Measurements from ENCODE around the gene SRSF8.
"Not testable (repeated sequence)": the region's sequence is repeated elsewhere in the genome, so short reads cannot be mapped to it uniquely, and the experiment has no call there.

The SRSF8 gene

GRCh38 chr11:95042906-95043305, 23.8 kb upstream of the SRSF8 start:
- no peak for DNase-seq (ENCODE audit: low spot score)
- no peak overlapping the region for H3K4me3 ChIP-seq
- TF ChIP-seq CTCF (IDR thresholded peaks at IDR 0.05) = no peak
- no peak overlapping the region for H3K27ac ChIP-seq

- TF ChIP-seq CTCF (IDR thresholded peaks at IDR 0.05) = no peak
- Histone ChIP-seq H3K27ac (no peak overlapping the region), H3K4me3 (no peak overlapping the region)
- DNase-seq (ENCODE audit: low spot score) = no peak
Measured at GRCh38 chr11:95044010-95044409, 22.7 kb upstream of the SRSF8 start.

GRCh38 chr11:95045812-95046211, 20.9 kb upstream of the SRSF8 start:
- H3K4me3 ChIP-seq = no peak overlapping the region
- DNase-seq (ENCODE audit: low spot score) = no peak
- no peak for TF ChIP-seq CTCF (IDR thresholded peaks at IDR 0.05)
- H3K27ac ChIP-seq = no peak overlapping the region

GRCh38 chr11:95049122-95049521, 17.6 kb upstream of the SRSF8 start, which contains the start of gene KDM4F:
TSS of gene KDM4F (plus strand) at chr11:95049422.
- H3K4me3 ChIP-seq; H3K27ac ChIP-seq; DNase-seq (ENCODE audit: low spot score): not testable (repeated sequence)

- no peak for DNase-seq (ENCODE audit: low spot score)
- TF ChIP-seq CTCF (IDR thresholded peaks at IDR 0.05) = no peak
- Histone ChIP-seq H3K27ac (no peak overlapping the region), H3K4me3 (no peak overlapping the region)
Measured at GRCh38 chr11:95050595-95051202, 16.0 kb upstream of the SRSF8 start.

- TF ChIP-seq CTCF (IDR thresholded peaks at IDR 0.05) = no peak
- Histone ChIP-seq H3K4me3 (no peak overlapping the region), H3K27ac (no peak overlapping the region)
- DNase-seq (ENCODE audit: low spot score) = no peak
Measured at GRCh38 chr11:95054356-95054755, 12.4 kb upstream of the SRSF8 start.

- H3K27ac ChIP-seq = no peak overlapping the region
- TF ChIP-seq CTCF (IDR thresholded peaks at IDR 0.05) = no peak
- no peak overlapping the region for H3K4me3 ChIP-seq
- no peak for DNase-seq (ENCODE audit: low spot score)
Measured at GRCh38 chr11:95055283-95055897, 11.3 kb upstream of the SRSF8 start.

Measured in coronary artery (tissue), 2 donors.